Heart left ventricle (tissue), 16 donors: ENCODE data around the gene HAGHL. TPM values are rescaled to one million over a fixed set of nuclear protein-coding genes. Genes with fewer than 3 reads are reported as not detected.
"Not testable (repeated sequence)": the region's sequence is repeated elsewhere in the genome, so short reads cannot be mapped to it uniquely, and the experiment has no call there.

Experiments
- ATAC-seq, 4 donors: fragments of 200-7000 bp; cut with Tn5 transposase; one replicate each; pipeline ENCODE4 v1.9.1; 2020 to 2022; ENCODE audit warnings: moderate library complexity in 4 of 4, mild to moderate bottlenecking in 3 of 4, moderate number of reproducible peaks in 1 of 4
- DNase-seq, 5 donors: peaks; one replicate each; pipeline ENCODE4 v3.0.0-alpha.2; 2020
- H3K27ac ChIP-seq, 12 donors: fragments of 200-600 bp; sonication (generic) in 4 of 12; one replicate each; pipeline versions ENCODE4 v1.5.0 to v1.8.0; 2016 to 2022; ENCODE audit warnings: mild to moderate bottlenecking in 2 of 12
- H3K27me3 ChIP-seq, 9 donors: fragments of 200-600 bp; sonication (generic) in 2 of 9; one replicate each; pipeline versions ENCODE4 v1.5.1 to v1.8.0; 2016 to 2022; ENCODE audit warnings: mild to moderate bottlenecking in 3 of 9
- H3K36me3 ChIP-seq, 9 donors: fragments of 200-600 bp; sonication (generic) in 2 of 9; one replicate each; pipeline versions ENCODE4 v1.5.0 to v1.8.0; 2018 to 2022; ENCODE audit warnings: mild to moderate bottlenecking in 2 of 9
- H3K4me1 ChIP-seq, 12 donors: fragments of 200-600 bp; sonication (generic) in 4 of 12; one replicate each; pipeline versions ENCODE4 v1.5.0 to v1.8.0; 2016 to 2022; ENCODE audit warnings: mild to moderate bottlenecking in 3 of 12
- H3K4me3 ChIP-seq, 12 donors: fragments of 200-600 bp; sonication (generic) in 4 of 12; one replicate each; pipeline versions ENCODE4 v1.5.0 to v1.8.0; 2017 to 2022; ENCODE audit warnings: mild to moderate bottlenecking in 9 of 12, moderate library complexity in 4 of 12
- H3K9me3 ChIP-seq, 12 donors: fragments of 200-600 bp; sonication (generic) in 4 of 12; one replicate each; pipeline versions ENCODE4 v1.5.0 to v1.8.0; 2016 to 2022; ENCODE audit warnings: mild to moderate bottlenecking in 1 of 12
- POLR2A ChIP-seq, 2 donors: fragments of 450-650 bp; IDR thresholded peaks; one replicate each; pipeline ENCODE4 v1.6.1; 2017; ENCODE audit warnings: antibody characterized with exemption in 2 of 2, mild to moderate bottlenecking in 2 of 2, moderate library complexity in 2 of 2
- WGBS, 4 donors: extraction: QIAGEN DNeasy Blood & Tissue Kit in 2 of 4; methylation state at CpG; one replicate each; pipeline versions ENCODE4 v1.1.5 to v1.1.7; 2013 to 2018; 5-methylcytosine and 5-hydroxymethylcytosine counted together
- intact Hi-C, 10 donors: fragments of 100-400 bp; cut with DNase I; formaldehyde crosslinking; loops; one replicate each; pipeline versions ENCODE4 v1.11.1 to v1.14.2; 2022
- polyA plus RNA-seq, 2 donors: library from polyadenylated mRNA; stranded (reverse); fragments of 200-250 nt; gene quantifications; one replicate each; pipeline ENCODE4 v1.2.3, GENCODE V29; 2013
- total RNA-seq, 9 donors: library from RNA; depleted of rRNA in 2 of 9; stranded (reverse); fragments of >200 nt in 2 of 9; fragmentation: NEBNext Ultra II Directional in 3 of 9; extraction: Animal tissue kit (Norgen Biotek cat#: 25700) in 3 of 9; gene quantifications; one replicate each; pipeline versions ENCODE4 v1.1.0 to v1.2.4, GENCODE V29; 2016 to 2023
- TF ChIP-seq, protein P1 (sequence below), 12 donors: fragments of 200-600 bp; sonication (generic) in 4 of 12; IDR thresholded peaks; one replicate each; pipeline versions ENCODE4 v1.5.0 to v1.8.0; 2018 to 2022; ENCODE audit warnings: antibody characterized with exemption in 12 of 12, mild to moderate bottlenecking in 5 of 12
- donor health status: ischemic (EF 13 %, LVEDD 7.1; RV severe dilation, severe dysfunction).
- donor health status: healthy with polysubstance abuse.
- donor health status: DM: no; HTN: yes; CAD: no.
- donor health status: DM: no; HTN: no; CAD: no.
- donor health status: ischemic (EF 25% LVEDD 6.9; RV normal size, moderate dysfunction).
- donor health status: ischemic (EF 25% LVEDD 5.7; RV mildly dilated, moderate dysfunction).
- donor health status: healthy.
- donor health status: DM: yes; HTN: yes; CAD: no.
- donor health status: ischemic (EF 35%, LVEDD 5.7; RV mildly dilated, moderate dysfunction).
- donor health status: nonischemic (EF 11% LVEDD 7.7; RV severe dilation, severe dysfunction).
- donor health status: DM: yes; HTN: yes; CAD: no.
- donor health status: PGD.
- donor health status: ischemic (EF 29% LVEDD 5.4; RV normal size, mild dysfunction).
- donor health status: nonischemic (EF 23%, LVEDD 6.1; RV moderate dilation, normal function).

The HAGHL gene
- total and polyA plus RNA-seq, 11 donors = 5.0 to 44.2 (median 11.9) TPM

DNA sequence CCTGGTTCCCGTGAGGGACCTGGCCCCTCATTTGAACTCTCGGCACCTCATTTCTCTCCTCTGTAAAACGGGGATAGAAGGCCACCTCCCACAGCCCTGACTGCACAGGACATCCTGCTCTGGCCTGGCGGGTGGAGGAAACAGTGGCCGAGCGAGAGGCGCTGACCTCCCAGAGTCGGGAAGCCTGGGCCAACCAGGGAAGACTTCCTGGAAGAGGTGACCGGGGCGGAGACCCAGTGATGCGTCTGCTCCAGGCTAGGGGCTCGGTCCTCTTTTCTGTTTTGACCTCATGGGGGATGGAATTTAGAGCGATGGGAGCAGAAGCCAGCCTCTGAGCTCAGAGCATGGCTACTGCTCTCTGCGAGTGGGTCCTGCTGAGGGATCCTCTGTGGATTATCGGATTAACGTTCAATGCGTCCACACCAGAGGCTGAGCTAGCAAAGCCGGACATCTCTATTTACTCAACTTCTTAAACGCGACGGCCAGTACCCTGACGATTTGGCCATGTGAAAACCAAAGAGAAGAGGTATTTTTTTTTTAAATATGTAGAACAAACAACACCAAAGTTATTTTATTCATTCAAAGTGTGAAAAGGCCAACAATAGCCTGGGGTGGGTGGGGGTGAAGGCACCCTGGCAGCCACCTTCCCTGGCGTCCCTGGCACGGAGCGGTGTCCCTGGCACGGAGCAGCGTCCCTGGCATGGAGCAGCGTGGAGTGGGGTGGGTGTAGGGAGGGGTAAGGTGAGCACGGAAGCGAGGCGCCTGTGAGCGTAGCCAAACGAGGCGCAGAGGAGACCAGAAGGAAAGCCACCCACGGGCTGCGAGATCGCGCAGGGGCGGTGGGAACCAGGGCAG, 24.5 kb downstream of the HAGHL start:
- DNase-seq = peak in 3 of 5 donors; percentile 5 to 56 (median 54)
- 59 to 69% (median 62%) methylated on average over 38 to 39 of the region's 39 CpGs for WGBS, 4 donors
- no peaks in the 10 kb centered on the region for H3K36me3 ChIP-seq

DNA sequence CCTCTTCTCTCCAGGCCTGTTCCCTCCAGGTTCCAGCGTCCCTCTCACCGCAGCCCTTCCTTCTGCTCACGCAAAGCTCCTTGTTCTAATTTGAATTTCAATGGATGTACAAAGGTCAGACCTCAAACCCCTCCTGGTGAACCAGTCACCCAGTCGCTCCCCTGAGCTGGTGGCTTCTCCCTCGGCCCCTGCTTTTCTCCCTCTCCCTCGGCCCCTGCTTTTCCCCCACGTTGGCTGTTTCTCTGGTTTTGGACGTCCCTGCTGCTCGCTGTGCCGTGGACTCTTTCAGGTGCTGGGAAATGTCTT, 25.1 kb downstream of the HAGHL start:
- WGBS, 4 donors = 29 to 40% (median 32%) methylated on average over 10 of the region's 10 CpGs
- intact Hi-C loops = no loop called here
- peaks cover 0 to 12% (median 0%) of the 10 kb centered on the region in 12 donors for H3K4me1 ChIP-seq

More for the DNA sequence above, 24.5 kb downstream of the HAGHL start:
- H3K27ac ChIP-seq = no peak overlapping the region
- H3K4me1 ChIP-seq = peaks cover 0 to 12% (median 0%) of the 10 kb centered on the region in 12 donors
- H3K4me3 ChIP-seq = no peak overlapping the region
- ATAC-seq = peak; percentile 79 to 92 (median 84)
- no peaks in the 10 kb centered on the region for H3K9me3 ChIP-seq
- TF ChIP-seq, protein P1, sequence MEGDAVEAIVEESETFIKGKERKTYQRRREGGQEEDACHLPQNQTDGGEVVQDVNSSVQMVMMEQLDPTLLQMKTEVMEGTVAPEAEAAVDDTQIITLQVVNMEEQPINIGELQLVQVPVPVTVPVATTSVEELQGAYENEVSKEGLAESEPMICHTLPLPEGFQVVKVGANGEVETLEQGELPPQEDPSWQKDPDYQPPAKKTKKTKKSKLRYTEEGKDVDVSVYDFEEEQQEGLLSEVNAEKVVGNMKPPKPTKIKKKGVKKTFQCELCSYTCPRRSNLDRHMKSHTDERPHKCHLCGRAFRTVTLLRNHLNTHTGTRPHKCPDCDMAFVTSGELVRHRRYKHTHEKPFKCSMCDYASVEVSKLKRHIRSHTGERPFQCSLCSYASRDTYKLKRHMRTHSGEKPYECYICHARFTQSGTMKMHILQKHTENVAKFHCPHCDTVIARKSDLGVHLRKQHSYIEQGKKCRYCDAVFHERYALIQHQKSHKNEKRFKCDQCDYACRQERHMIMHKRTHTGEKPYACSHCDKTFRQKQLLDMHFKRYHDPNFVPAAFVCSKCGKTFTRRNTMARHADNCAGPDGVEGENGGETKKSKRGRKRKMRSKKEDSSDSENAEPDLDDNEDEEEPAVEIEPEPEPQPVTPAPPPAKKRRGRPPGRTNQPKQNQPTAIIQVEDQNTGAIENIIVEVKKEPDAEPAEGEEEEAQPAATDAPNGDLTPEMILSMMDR (IDR thresholded peaks at IDR 0.05) = no peak
- TF ChIP-seq POLR2A (IDR thresholded peaks at IDR 0.05) = no peak
- peaks cover 0 to 13% (median 0%) of the 10 kb centered on the region in 9 donors for H3K27me3 ChIP-seq
- intact Hi-C loops = no loop called here

DNA sequence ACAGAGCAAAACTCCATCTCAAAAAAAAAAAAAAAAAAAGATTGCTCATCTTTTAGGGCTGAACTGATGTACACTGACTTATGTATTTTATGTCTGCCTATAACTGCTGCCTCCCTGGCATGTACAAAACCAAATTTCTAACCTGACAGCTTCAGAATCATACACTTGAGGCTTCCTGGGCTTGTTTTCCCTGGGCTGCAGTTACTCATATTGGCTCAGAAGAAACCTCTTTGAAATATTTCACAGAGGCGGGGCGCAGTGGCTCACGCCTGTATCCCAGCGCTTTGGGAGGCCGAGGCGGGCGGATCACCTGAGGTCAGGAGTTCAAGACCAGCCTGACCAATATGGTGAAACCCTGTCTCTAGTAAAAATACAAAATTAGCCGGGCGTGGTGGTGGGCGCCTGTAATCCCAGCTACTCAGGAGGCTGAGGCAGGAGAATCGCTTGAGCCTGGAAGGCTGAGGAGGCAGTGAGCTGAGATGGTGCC, 27.3 kb downstream of the HAGHL start:
- intact Hi-C loops, H3K4me3 ChIP-seq, H3K9me3 ChIP-seq, DNase-seq, H3K36me3 ChIP-seq, ATAC-seq: not testable (repeated sequence)
- H3K27ac ChIP-seq = peak overlapping the region in 1 of 12 donors; percentile 49
- 84 to 91% (median 90%) methylated on average over 11 of the region's 11 CpGs for WGBS, 4 donors
- H3K4me1 ChIP-seq = peaks cover 0 to 16% (median 0%) of the 10 kb centered on the region in 12 donors
- peaks cover 0 to 13% (median 0%) of the 10 kb centered on the region in 9 donors for H3K27me3 ChIP-seq

More for the DNA sequence above, 25.1 kb downstream of the HAGHL start:
- Histone ChIP-seq H3K27ac (no peak overlapping the region), H3K36me3 (no peaks in the 10 kb centered on the region), H3K27me3 (peaks cover 0 to 13% (median 0%) of the 10 kb centered on the region in 9 donors), H3K9me3 (no peaks in the 10 kb centered on the region), H3K4me3 (no peak overlapping the region)
- DNase-seq = no peak
- ATAC-seq = no peak
- TF ChIP-seq, protein P1 (IDR thresholded peaks at IDR 0.05) = no peak
- TF ChIP-seq POLR2A (IDR thresholded peaks at IDR 0.05) = no peak

DNA sequence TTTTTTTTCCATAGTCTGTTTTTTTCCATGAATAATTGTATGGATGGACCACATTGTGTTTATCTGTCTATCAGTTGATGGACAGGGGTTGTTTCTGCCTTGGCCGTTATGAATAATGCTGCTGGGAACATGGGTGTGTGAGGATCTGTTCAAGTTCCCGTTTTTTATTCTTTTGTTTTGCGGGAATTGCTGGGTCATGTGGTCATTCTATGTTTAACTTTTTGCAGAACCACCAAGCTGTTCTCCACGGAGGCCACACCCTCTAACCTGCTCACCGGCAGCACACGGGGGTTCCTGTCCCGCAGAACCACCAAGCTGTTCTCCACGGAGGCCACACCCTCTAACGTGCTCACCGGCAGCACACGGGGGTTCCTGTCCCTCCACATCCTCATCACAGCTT, 27.8 kb downstream of the HAGHL start:
- Histone ChIP-seq H3K9me3 (no peaks in the 10 kb centered on the region), H3K4me1 (peaks cover 0 to 16% (median 0%) of the 10 kb centered on the region in 12 donors), H3K4me3 (no peak overlapping the region), H3K36me3 (no peaks in the 10 kb centered on the region), H3K27ac (peak overlapping the region in 1 of 12 donors; percentile 49), H3K27me3 (peaks cover 0 to 13% (median 0%) of the 10 kb centered on the region in 9 donors)
- intact Hi-C loops = no loop called here
- WGBS, 4 donors = 59 to 68% (median 61%) methylated on average over 11 of the region's 11 CpGs
- ATAC-seq = peak in 2 of 4 donors; percentile 17 to 59
- peak in 1 of 5 donors; percentile 4 for DNase-seq
- TF ChIP-seq, protein P1 (IDR thresholded peaks at IDR 0.05) = no peak
- no peak for TF ChIP-seq POLR2A (IDR thresholded peaks at IDR 0.05)
